ENCODE data around the gene SDSL.

DNA sequence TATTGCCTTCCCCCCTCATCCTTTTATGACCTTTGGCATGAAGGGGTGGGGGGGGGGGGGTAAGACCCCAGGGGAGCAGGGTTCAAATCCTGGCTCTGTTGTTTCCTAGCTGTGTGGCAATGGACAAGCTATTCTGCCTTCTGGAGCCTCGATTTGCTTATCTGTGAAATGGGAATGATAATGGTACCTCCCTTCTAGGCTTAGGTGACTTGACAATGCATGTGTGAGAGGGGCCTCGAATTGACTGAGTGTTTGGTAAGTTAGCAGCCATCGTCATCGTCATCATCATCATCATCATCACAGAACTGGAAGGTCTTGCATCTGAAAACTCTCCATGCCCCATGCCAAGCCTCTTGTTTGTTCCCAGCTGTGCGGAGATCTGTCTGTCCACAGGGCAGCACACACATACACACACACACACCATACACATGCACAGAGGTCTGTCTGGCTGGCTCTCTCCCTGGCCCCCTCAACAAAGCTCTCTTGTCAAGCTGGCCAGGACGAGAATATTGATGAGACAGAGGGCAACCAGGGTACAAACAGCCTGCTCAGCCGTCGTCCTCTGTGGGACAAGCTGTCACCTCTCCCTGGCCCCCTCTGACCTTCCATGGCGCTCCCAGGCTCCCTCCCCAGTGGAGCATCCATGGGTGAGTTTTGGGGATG is 12.6 kb upstream of the SDSL start:
- TF ChIP-seq POLR2AphosphoS5 (IDR thresholded peaks at IDR 0.05) (no peak), POLR2A (IDR thresholded peaks at IDR 0.05) (no peak)
- TF ChIP-seq, protein P1, sequence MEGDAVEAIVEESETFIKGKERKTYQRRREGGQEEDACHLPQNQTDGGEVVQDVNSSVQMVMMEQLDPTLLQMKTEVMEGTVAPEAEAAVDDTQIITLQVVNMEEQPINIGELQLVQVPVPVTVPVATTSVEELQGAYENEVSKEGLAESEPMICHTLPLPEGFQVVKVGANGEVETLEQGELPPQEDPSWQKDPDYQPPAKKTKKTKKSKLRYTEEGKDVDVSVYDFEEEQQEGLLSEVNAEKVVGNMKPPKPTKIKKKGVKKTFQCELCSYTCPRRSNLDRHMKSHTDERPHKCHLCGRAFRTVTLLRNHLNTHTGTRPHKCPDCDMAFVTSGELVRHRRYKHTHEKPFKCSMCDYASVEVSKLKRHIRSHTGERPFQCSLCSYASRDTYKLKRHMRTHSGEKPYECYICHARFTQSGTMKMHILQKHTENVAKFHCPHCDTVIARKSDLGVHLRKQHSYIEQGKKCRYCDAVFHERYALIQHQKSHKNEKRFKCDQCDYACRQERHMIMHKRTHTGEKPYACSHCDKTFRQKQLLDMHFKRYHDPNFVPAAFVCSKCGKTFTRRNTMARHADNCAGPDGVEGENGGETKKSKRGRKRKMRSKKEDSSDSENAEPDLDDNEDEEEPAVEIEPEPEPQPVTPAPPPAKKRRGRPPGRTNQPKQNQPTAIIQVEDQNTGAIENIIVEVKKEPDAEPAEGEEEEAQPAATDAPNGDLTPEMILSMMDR (IDR thresholded peaks at IDR 0.05) = no peak
